Forelimb muscle (tissue), 1 donor: ENCODE data around the gene KSR1. TPM values are rescaled to one million over a fixed set of nuclear protein-coding genes. Genes with fewer than 3 reads are reported as not detected.

Source experiments
- DNase-seq: peaks from one replicate; pipeline ENCODE4 v3.0.0-alpha.2; 2013; ENCODE audit warnings: low read depth
- polyA plus RNA-seq: library from polyadenylated mRNA; unstranded; fragments of 120-200 nt; gene quantifications from one replicate; pipeline ENCODE4 v1.2.1, GENCODE V29; 2013; ENCODE audit not compliant: insufficient read length

The KSR1 gene
- polyA plus RNA-seq, 1 donor = 104 TPM

GRCh38 chr17:27590864-27591263 is 134.6 kb downstream of the KSR1 start:
- DNase-seq = no peak

GRCh38 chr17:27591986-27592385 is 135.7 kb downstream of the KSR1 start:
- DNase-seq = no peak

GRCh38 chr17:27593232-27593856 is 137.1 kb downstream of the KSR1 start:
- no peak for DNase-seq

GRCh38 chr17:27593857-27594255 is 137.6 kb downstream of the KSR1 start:
- no peak for DNase-seq

GRCh38 chr17:27595208-27595607 is 139.0 kb downstream of the KSR1 start:
- no peak for DNase-seq

GRCh38 chr17:27596096-27596495 is 139.8 kb downstream of the KSR1 start:
- DNase-seq = no peak

- DNase-seq = no peak
Observed at GRCh38 chr17:27596566-27597187, 140.4 kb downstream of the KSR1 start.

- DNase-seq = no peak
Observed at GRCh38 chr17:27597188-27597580, 140.9 kb downstream of the KSR1 start.

- DNase-seq = no peak
Observed at GRCh38 chr17:27597783-27598320, 141.6 kb downstream of the KSR1 start.

- no peak for DNase-seq
Observed at GRCh38 chr17:27598337-27599050, 142.2 kb downstream of the KSR1 start.

- DNase-seq = no peak
Observed at GRCh38 chr17:27600471-27600870, 144.2 kb downstream of the KSR1 start.

GRCh38 chr17:27601069-27601974 is 145.1 kb downstream of the KSR1 start:
- DNase-seq = no peak

- no peak for DNase-seq
Observed at GRCh38 chr17:27601975-27602302, 145.7 kb downstream of the KSR1 start.

GRCh38 chr17:27602721-27603420 is 146.6 kb downstream of the KSR1 start:
- no peak for DNase-seq

GRCh38 chr17:27603421-27603770 is 147.1 kb downstream of the KSR1 start:
- no peak for DNase-seq

GRCh38 chr17:27603880-27604794 is 147.9 kb downstream of the KSR1 start:
- no peak for DNase-seq

GRCh38 chr17:27605409-27605808 is 149.2 kb downstream of the KSR1 start:
- DNase-seq = no peak

- no peak for DNase-seq
Observed at GRCh38 chr17:27607521-27608091, 151.4 kb downstream of the KSR1 start.

- no peak for DNase-seq
Observed at GRCh38 chr17:27608328-27609230, 152.3 kb downstream of the KSR1 start.
